HG03108 (cell line): Measurements from ENCODE around the gene DGCR2.
"Not testable (repeated sequence)": the region's sequence is repeated elsewhere in the genome, so short reads cannot be mapped to it uniquely, and the experiment has no call there.

ENCODE experiments used
- ATAC-seq: cut with Tn5 transposase; IDR thresholded peaks from one replicate; pipeline ENCODE4 v1.9.1; 2021; ENCODE audit warnings: moderate library complexity; ENCODE audit not compliant: unreplicated experiment

DGCR2 gene

DNA sequence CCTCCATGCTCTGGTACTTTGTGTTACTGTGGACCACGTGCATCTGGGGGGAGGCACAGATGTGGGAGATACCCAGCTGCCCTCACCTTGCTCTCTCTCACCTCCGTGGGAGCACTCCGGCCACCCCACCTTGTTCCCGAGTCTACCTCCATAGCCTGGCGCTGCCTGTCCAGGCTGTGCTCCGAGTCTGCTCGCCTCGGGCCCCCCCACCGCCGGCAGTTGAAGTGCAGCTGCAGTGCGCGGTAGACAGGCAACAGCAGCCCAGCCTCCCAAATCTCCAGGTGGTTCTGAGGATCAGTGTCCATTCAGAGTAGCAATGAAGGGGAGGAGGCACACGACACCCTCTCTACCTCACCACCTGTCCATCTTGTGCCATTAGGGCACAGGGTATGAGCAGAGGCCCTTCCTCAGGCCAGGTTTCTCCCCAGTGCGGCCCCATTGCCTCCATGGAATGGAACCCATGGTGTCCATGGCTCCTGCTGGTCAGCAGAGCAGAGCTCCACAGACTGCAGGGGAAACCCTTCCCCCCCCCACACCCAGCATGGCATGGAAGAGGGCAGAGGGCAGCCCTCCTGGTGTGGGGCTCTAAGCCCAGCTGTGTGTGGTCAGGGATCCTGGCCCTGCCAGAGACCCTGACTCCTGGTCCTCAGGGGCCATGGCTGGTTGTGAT lies 89.2 kb downstream of the DGCR2 start:
- ATAC-seq, result not testable (repeated sequence)

DNA sequence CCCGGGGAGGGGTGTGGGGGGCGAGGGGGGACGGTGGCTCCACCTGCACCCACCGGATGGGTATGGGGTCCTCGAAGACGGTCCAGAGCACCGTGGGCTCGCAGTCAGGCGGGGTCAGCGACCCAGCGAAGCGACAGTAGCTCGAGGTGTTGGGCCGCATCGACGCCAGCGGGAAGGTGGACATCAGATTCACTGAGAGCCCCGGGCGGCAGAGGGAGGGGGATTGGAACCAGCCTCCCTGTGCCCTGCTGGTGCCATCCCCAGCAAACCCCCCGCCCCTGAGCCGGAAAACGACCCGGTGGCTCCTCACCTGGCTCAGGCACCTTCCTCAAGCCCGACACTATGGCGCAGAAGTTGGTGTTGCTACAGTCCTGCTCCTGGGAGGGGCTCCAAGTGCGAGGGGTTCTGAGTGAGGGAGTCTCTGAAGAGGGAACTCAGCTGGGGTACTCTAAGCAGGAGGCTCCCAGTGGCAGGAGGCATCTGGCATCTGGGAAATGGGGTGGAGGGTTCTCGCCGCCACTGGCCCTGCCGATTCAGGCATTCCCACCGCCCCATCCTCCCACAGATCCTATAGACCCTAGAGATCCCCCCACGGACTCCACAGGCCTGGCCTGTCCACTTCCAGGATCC lies 89.9 kb downstream of the DGCR2 start:
- ATAC-seq, result not testable (repeated sequence)

DNA sequence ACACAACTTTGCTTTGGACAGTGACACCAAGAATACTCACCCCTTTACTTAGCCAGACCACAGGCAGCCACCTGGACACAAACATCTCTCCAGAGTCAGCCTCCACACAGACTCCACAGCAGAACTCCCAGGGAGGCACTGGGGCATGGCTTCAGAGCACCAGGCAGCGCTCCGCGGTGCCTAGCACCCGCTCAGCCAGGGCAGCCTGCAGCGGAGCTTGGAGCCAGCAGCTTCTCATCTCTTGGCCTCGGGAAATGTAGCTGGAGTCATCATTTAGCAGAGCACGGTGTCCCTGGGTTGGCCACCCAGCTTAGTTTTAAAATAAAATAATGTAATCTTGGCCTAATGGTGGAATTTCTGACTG lies 91.3 kb downstream of the DGCR2 start:
- ATAC-seq, result not testable (repeated sequence)

DNA sequence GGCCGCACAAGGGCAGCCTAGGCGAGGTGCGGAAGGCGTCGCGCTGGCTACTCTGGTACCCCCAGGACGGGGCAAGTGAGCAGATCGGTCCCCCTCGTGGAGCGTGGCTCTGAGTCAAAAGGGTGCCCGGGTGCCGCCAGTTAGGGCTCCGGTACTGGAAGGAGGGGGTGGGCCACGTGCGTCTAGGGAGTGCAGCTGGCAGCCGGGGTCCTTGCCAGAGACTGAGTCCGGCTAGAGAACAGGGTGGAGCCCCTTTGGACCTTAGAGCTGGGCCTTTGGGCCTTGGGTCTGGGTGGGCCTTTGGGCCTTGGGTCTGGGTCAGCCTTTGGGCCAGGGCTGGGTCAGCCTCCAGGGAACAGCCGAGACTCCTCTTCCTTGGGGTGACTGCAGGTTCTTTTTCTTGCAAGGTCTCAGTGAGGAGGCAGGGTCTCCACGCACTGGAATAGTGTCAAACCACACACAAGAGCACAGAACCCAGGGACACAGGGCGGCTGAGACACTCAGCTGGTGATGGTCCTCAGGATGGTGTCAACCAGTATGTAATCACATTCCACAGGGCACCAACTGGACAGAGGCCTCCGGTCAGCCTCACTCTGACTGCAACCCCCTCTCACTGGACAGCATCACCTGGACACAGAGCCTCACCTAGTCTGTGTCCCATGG lies 91.9 kb downstream of the DGCR2 start:
- not testable (repeated sequence) for ATAC-seq

- ATAC-seq, result not testable (repeated sequence)
Observed at GRCh38 chr22:19029113-19030103, 92.8 kb downstream of the DGCR2 start.

GRCh38 chr22:19028060-19028455 lies 94.2 kb downstream of the DGCR2 start:
- ATAC-seq, result not testable (repeated sequence)

DNA sequence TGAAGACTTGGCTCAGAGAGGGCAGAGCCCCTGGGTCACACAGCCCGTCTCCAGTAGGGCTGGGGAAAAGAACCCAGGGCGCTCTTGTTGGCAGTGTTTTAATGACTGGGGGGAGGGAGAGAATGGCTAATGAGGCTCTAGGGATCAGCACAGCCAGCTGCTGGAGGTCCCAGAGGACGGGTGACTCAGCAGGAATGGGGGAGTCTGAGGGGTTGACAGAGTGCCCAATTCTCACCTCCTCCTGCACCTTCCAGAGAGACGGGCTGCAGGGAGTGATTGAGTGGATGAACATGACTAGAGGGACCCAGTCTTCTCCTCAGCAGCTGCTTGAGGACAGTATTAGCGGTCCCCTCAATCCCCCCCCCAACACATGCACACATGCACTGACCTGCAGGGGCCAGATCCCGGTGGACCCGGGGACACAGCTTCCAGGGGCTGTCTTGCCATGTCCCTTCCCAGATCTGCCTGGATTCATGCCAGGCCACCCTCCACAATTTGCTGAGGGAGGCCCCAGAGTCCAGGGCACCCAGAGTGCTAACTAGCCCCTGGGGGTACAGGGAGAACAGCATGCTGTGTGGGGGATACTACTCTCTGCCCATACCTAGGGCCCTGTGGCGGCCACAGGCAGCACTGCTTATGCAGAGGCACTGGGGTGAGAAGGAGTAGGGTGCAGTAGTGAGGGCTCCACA lies 94.7 kb downstream of the DGCR2 start:
- not testable (repeated sequence) for ATAC-seq

- ATAC-seq, result not testable (repeated sequence)
Observed at GRCh38 chr22:19026080-19026479, 96.1 kb downstream of the DGCR2 start.

- ATAC-seq, result not testable (repeated sequence)
Observed at GRCh38 chr22:19024956-19025489, 97.2 kb downstream of the DGCR2 start.

GRCh38 chr22:19023931-19024330 lies 98.3 kb downstream of the DGCR2 start:
- ATAC-seq, result not testable (repeated sequence)

- ATAC-seq, result no peak
Observed at GRCh38 chr22:19022755-19023154, 99.5 kb downstream of the DGCR2 start.

DNA sequence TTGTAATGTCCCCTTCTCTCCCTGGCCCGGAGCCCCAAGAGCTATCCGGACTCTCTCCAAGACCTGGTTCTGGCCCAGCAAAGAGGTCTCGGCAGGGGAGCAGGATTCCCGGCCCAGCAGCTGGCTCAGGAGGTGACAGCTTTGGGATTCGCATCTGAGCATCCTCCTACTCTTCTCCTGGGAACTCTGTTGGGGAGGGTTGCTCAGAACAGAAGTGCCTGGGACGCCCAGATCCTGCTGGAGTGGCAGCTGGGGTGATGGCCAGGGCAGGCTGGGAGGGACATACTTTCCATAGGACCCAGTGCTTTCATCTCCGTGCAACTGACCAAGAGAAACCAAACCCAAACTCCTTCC lies 102.6 kb downstream of the DGCR2 start:
- no peak for ATAC-seq

- ATAC-seq, result no peak
Observed at GRCh38 chr22:19019029-19019678, 103.1 kb downstream of the DGCR2 start.

- ATAC-seq, result no peak
Observed at GRCh38 chr22:19018256-19018655, 104.0 kb downstream of the DGCR2 start.

- no peak for ATAC-seq
Observed at GRCh38 chr22:19016081-19016766, 106.0 kb downstream of the DGCR2 start.

DNA sequence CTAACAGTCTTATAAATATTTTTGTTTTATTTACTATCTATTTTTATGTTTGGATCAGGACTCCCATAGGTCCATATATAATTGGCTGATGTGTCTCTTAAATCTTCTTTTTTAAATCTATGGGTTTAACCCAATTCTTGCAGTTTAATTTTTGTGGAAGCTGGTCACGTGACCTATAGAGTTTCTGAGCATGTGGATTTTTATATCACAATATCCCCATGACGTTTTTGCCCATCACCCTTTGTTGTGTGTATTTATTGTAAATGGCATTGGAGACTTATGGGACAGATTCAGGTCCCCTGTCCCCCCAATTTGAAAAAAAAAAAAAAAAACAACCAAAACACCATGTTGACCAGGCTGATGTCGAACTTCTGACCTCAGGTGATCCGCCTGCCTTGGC lies 107.3 kb downstream of the DGCR2 start:
- no peak for ATAC-seq

DNA sequence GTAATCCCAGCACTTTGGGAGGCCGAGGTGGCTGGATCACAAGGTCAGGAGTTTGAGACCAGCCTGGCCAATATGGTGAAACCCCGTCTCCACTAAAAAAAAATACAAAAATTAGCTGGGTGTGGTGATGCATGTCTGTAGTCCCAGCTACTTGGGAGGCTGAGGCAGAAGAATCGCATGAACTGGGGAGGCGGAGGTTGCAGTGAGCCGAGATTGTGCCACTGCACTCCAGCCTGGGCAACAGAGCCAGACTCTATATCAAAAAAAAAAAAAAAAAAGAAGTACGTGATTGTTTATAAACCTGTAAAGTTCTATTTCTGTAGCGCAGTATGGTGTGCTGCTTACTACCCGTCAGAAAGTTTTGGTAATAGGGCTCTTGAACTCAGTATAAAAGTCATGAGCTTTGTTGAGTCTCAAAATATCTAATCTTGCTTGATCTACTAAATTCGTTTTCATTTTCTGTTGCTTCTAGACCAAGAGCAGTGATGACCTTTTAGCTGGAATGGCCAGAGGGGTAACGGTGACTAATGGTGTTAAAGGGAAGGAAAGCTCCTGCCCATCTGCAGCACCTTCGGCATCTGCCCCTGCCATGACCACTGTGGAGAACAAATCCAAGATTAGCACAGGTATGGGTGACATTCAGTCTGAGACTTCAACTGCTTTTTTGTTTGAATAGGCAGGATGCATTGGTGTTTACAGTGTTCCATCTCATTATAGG lies 108.2 kb downstream of the DGCR2 start:
- ATAC-seq, result not testable (repeated sequence)

DNA sequence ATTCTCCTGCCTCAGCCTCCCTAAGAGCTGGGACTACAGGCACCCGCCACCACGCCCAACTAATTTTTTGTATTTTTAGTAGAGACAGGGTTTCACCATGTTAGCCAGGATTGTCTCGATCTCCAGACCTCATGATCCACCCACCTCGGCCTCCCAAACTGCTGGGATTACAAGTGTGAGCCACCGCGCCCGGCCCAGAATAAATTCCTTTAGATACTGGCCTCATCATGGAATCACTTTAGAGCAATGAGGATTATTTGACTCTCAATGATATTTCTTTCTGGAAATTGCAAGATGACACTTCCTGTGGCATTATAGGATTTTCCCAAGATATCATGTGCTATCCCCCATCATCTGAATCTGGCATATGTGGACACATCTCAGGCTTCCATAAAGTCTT lies 108.8 kb downstream of the DGCR2 start:
- ATAC-seq, result not testable (repeated sequence)
